Fibroblast of skin of right biceps (primary cell): ENCODE results near the gene PPP3CA.
"Not testable (repeated sequence)": the region's sequence is repeated elsewhere in the genome, so short reads cannot be mapped to it uniquely, and the experiment has no call there.

Experiments used
- DNase-seq: peaks from one replicate; pipeline ENCODE4 v3.0.0-alpha.2; 2013

PPP3CA gene

DNA sequence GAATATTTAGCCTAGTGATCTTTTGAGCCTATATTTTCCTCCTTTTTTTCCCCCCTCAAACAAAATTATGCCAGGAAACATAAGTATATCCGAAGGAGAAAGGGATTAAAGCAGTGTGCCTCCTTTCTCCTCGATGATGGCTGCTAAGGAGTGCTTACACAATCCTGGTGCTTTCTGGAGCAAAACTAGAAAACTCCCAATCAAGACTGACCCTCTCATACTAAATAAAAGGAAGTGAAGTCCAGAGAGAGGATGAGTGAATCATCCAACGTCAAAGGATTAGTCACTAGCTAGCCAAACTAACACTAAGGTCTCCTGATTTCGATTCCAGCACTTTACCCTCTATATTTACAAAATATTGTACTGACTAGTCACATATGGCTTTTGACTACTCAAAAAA, 146.8 kb downstream of the PPP3CA start:
- DNase-seq: peak; percentile 88

- DNase-seq: peak; percentile 64
Measured at GRCh38 chr4:101199507-101200285, 147.6 kb downstream of the PPP3CA start.

DNA sequence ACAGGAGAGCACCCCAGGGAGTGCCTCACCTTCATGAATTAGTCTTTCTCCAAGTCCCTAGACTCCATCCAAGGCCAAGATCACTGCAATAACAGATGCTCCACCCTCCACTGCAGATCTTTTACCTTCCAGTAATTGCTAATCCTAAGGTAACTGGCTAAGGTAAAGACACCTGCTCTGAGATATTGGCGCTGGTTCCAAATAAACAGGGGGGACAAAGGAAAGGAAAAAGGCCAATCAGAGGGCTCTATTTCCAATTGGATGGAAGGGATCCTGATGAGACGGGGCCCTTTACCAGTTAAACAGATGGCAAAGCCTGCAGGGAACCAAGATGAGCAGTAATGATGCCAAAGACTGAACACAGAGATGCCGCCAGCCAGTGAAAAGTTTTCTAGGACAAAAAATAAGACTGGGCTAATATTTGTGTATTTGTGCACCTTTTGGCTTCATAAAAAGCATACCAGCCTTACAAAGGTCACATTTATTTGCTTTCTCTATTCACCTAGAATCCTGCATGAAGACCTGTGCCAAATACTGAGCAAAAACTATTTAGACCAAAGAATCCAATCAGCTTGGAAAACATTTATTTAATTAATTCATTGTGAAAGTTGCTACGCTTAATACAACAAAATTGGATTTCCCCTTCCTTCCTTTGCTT, 148.5 kb downstream of the PPP3CA start:
- no peak for DNase-seq

DNA sequence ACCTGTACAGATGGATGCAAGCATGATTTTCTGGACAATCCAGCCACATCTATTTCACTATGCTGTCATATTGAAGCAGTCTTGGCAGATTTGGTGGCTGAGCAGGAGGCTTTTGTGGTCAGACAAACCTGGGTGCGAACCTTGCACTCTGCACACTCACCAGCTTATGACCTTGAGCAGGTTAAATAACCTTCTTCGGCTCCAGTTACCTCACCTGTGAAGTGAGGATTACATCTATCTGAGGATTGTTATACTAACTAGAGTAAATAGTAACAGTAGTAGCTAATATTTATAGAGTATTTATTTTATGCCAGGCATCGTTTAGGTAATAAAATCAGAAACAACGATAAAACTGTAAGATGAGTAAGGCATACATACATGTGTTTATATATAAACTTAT, 150.0 kb downstream of the PPP3CA start:
- no peak for DNase-seq

GRCh38 chr4:101192244-101192643, 155.1 kb downstream of the PPP3CA start:
- no peak for DNase-seq

GRCh38 chr4:101191302-101192098, 155.8 kb downstream of the PPP3CA start:
- peak; percentile 58 for DNase-seq

DNA sequence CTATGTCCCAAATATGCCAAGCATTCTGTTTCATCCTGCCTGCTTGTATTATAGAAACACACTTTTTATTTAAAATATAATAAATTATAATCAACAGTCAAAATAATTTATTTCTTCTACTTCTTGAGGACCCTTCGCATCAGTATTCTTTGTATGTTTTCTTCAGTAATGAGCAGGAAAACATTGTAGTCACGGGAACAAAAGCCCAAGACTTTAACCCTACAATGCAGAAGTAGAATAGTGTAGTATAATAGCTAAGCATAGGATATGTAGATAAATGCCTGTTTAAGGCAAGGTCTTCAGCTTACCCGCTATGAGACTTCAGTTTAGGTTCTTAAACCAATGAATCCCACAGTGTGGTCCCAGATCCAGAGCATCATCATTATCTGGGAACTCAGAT, 156.6 kb downstream of the PPP3CA start:
- DNase-seq: no peak

DNA sequence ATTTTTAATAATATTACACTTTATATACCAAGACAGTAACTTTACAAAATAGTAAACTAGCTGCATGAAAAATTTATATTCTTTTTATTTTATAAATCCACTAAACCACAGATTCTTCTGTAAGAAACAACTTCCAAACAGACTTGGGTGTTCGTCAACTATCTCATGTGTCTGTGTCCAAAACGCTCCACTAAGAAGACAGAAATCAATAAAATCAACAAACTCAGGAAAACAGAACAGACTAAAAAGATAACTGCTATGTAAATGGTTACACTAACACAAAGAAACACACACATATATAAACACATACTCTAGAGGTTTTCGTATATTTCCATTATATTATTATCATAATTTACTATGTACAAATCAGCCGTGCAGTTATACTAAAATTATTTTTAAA, 158.4 kb downstream of the PPP3CA start:
- DNase-seq: no peak

GRCh38 chr4:101187841-101188240, 159.5 kb downstream of the PPP3CA start:
- DNase-seq: no peak

GRCh38 chr4:101186567-101187184, 160.7 kb downstream of the PPP3CA start:
- DNase-seq: no peak

- DNase-seq: no peak
Measured at GRCh38 chr4:101184668-101185067, 162.7 kb downstream of the PPP3CA start.

DNA sequence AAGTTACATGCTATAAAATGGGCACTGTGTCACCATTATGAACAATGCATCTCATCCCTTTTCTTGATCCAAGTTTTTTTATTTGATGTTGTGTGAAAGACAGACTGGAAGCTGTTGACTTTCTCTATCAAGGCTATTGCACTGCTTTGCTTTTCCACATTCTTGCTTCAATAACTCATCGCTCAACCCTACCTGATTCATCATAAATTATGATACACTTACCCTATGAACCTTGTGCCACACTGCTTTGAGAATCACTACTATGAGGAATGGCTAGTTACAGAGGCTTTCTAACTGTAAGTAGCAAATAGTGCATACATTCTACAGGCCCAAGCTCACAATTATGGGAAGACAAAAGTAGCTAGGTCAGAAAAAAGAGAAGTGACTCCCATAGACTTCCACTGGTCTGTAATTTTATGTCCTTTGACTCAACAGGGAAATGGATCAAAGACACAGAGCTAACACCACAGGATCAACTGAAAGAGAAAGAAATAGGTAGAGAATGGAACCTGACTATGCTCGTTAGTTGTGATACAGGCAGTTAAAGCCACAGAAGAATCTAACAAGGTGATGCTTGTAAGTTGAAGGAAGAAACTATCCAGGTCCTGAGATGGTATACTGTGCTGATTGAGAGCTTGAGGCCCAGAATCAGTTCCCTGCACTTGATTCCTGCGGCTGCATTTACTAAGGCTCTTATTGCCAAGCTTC, 163.5 kb downstream of the PPP3CA start:
- DNase-seq: peak; percentile 45

- no peak for DNase-seq
Measured at GRCh38 chr4:101183221-101183620, 164.1 kb downstream of the PPP3CA start.

GRCh38 chr4:101182688-101183087, 164.6 kb downstream of the PPP3CA start:
- not testable (repeated sequence) for DNase-seq

DNA sequence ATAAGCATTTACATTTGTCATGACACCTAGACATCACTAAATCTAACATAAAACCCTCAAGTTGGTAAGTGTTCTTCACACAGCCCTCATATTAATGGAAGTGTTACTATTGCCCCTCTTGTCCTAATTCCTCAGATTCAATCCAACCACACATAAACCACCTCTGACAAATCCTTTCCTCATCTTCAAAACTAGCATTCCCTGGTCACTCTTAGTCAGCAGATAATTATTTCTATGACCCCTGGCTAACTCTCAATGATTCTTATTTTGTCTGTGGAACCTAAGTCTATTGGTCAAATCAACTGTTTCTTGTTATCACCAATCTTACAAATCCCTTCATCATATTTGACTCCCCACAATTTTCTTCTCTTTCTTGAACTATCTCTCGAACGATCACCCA, 168.6 kb downstream of the PPP3CA start:
- DNase-seq: peak; percentile 69

DNA sequence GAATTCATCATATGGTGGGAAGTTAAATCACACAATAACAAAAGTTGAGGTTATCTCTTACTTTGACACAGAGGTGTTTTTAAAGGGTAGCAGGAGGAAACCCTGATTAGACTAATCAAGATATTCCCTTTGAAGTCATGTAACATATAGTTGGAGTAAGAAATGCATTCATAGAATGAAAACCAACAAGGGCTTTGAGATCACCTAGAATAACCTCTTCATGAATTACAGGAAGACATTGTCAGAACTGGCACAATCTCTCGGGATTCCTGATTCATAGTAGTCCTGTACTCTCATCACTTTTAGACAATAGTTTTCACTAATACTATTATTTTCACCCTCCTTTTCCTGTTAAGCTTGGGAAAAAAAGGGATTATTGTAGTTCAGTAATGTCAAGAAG, 170.2 kb downstream of the PPP3CA start:
- DNase-seq: no peak

DNA sequence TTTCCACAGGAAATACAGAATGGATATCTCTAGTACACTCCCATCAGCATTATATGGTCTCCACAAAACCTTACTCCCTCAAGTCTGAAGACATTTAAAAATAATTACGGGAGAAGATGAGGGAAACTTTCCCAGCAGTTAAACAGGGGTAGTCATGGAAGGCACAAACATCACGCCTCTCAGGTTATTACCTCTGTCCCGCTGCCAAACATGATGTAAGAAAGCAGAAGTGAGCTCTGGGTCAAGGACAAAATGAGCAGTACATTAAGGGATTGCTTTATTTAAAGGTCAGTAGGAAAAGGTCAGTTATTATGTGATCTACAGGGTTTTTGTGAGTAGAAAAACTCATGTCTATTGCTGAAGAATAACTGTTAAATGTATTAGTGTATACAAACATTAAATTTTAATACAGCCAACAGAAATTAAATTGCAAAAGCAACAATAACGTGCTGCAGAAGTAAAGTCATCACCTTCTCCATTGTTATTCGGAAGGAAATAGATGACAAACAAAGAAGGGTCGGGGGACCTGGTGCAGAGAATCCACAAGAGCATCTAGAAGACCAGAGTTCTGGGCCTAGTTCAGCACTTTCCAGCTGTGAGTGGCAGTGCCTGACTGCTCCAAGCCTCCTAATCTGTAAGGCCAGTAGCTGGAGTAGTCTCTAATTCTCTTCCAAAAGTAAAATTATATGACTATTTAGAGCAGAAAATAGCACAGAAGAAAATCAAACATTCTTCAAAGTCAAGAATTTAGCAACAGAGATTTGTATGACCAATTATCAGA, 171.2 kb downstream of the PPP3CA start:
- no peak for DNase-seq

- DNase-seq: no peak
Measured at GRCh38 chr4:101174679-101175345, 172.5 kb downstream of the PPP3CA start.

DNA sequence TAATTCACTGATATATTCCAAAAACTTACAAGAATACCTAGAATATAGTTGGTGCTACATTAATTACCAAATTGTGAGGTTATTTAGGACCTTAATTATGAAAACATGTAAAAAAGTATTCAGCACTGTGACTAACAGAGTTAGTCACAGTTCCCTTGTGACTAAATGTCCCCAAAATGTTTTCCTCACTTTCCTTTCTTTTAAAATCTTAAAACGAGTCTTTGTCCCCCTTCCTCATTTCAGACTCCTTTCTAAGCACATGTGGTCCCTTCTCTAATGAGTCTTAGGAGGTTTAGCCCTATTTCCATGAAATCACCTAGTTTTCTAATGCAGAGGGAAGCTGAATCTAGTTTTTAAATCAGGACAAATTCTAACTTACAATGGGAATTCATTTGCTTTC, 175.0 kb downstream of the PPP3CA start:
- no peak for DNase-seq

- DNase-seq: peak; percentile 73
Measured at GRCh38 chr4:101171747-101172146, 175.6 kb downstream of the PPP3CA start.
